Germinal center (tissue), 1 donor: Measurements from ENCODE around the gene TEX26.
"Not testable (repeated sequence)": the region's sequence is repeated elsewhere in the genome, so short reads cannot be mapped to it uniquely, and the experiment has no call there.

Experiments
- DNase-seq: peaks from one replicate; pipeline ENCODE4 v3.0.0; 2012; ENCODE audit warnings: mixed read lengths, low spot score

TEX26 gene

DNA sequence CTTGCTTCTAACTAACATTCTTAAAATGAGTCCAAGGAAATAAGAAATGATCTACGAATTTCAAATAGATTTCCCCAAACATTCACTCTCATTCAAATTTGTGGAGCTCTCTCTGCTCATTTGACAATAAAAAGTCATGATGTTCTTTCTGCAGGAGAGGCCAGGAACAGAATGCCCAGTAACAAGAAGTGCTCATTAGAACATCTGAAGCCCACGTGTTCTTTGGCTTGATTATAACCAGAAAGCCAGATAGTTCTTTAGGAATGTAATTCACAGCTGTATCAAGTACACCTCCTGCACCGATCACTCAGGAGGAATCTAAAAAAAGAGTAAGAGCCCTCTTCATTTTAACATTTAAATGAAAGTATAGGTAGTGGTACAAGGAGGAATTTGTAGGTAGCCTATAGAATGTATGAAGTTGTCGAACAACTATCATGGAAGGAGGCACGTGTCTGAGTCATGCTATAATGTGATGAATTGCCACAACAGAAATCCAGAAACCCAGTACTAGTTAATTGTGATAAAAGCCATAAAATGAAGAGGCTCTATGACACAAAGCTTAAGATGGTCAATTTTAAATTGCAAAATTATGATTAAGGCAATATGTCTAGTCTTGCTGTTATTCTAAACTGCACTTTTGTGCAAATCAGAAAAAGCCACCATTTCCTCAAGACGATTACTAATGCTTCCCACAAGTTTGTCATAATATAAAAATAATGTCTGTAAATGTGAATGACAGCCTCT, 13.6 kb upstream of the TEX26 start:
- no peak for DNase-seq

- no peak for DNase-seq
Observed at GRCh38 chr13:30920162-30920909, 12.1 kb upstream of the TEX26 start.

GRCh38 chr13:30923418-30923817, 9.0 kb upstream of the TEX26 start:
- DNase-seq: no peak

- DNase-seq: no peak
Observed at GRCh38 chr13:30924721-30925120, 7.7 kb upstream of the TEX26 start.

DNA sequence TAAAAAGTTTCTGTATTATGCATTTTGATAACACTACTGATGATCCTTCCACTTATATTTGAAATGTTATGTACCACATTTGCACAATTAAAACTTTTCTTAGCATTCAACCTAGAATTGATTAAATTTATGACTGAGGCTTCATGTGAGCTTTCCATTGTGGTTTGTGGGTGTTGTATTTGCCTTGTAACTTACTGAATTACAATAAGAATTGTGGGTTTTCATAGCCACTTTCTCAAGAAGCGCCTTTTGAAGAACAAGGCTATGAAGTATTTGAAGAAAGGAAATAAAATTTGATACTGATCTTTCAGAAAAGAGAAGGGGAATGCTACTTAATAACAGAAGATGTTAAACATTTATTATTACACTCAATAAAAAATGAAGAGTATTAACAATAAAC, 7.0 kb upstream of the TEX26 start:
- DNase-seq: no peak

GRCh38 chr13:30926781-30927180, 5.7 kb upstream of the TEX26 start:
- DNase-seq: no peak

- not testable (repeated sequence) for DNase-seq
Observed at GRCh38 chr13:30927188-30927587, 5.3 kb upstream of the TEX26 start.

- no peak for DNase-seq
Observed at GRCh38 chr13:30927595-30927994, 4.9 kb upstream of the TEX26 start.

GRCh38 chr13:30928978-30929377, 3.5 kb upstream of the TEX26 start:
- DNase-seq: no peak

DNA sequence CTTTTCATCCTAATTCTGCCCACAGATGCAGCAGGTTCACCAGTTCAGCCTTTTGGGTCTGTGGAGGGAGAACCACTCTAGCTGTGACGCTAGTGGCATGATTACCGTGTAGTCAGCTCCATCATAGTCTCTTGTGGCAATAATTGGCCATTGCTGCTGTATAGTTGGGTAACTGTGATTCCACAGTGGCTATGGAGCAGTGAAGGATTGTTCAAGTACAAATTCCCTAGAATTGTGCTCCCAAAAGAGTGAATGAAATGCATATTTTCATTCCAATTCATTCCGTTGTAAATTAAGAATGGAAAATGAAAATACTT, 856 bp downstream of the TEX26 start:
- DNase-seq: no peak

- no peak for DNase-seq
Observed at GRCh38 chr13:30934381-30934780, 1.9 kb downstream of the TEX26 start.

- DNase-seq: no peak
Observed at GRCh38 chr13:30934803-30935202, 2.3 kb downstream of the TEX26 start.

DNA sequence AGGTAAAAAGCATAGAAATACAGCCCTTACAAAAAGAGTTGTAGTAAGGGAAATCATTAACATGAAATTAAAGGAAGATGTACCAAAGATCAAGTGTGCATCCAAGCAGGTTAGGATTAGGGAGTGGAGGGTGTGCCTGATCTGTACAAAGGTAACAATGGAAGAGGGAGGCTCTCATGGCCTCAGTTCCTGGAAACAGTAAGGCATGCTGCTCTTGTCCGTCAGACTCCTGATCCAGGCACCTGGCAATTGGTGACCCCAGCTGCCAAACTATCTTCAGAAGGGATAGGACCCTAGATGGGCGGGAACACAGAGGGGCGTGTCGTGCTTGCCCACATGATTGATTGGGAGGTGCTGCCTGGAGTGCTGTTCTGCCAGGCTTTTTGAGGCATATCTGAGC, 4.5 kb downstream of the TEX26 start:
- DNase-seq: no peak

GRCh38 chr13:30943881-30944280, 11.4 kb downstream of the TEX26 start:
- no peak for DNase-seq

- DNase-seq: no peak
Observed at GRCh38 chr13:30957258-30957943, 24.9 kb downstream of the TEX26 start.

- no peak for DNase-seq
Observed at GRCh38 chr13:30959678-30960077, 27.2 kb downstream of the TEX26 start.

- DNase-seq: no peak
Observed at GRCh38 chr13:30963791-30964190, 31.3 kb downstream of the TEX26 start.

DNA sequence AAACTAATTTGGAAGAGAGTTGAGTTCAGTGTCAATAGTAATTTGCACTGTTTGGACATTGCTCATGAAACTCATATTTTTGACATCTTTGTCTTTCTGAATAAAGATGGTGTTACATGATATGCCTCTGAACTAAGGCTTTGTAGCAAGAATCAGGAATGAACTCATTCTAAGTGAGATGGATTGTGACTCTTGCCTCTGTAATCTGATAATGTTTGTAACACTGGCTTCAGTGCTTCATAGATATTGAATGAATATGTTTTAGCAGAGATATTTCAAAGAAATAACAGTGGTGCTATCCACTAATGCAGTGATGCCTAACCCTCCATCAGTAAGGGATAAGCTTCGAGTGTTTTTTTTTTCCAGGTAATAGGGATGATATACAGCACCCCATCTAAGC, 32.9 kb downstream of the TEX26 start:
- no peak for DNase-seq

DNA sequence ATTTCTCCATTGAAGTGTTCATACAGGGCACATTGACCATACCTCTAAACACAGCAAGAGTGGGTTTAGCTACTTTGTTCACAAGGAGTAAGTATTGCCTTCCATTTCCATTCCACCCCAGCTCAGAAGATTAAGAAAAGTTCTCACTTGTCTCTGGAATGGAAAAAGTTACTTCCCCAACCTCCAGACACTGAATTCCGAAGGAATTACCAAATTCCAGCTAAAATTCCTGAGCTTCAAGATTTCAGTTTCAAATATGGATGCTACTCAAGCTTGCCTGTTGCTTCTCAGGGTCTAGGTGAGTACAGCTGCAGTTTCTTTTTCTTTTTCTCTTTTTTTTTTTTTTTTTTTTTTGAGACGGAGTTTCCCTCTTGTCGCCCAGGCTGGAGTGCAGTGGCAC, 33.6 kb downstream of the TEX26 start:
- DNase-seq: no peak

DNA sequence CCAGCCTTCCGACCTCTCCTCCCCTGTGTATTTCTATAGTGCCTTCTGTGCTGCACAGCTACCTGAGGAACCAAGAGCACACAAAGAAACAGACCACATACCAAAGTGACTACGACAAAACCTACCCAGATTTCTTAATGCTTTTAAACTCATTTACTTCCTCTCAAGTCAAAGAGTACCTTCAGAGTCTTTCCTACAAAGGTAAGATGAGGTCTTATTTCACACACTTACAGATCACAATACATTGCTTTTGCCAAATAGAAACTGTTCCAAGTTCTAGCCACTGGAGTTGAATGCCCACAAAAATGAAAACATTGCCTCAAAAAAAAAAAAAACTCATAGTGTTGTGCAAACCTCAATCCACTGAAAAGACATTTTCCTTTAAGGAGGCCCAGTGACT, 36.4 kb downstream of the TEX26 start:
- DNase-seq: no peak

- no peak for DNase-seq
Observed at GRCh38 chr13:30971575-30971974, 39.1 kb downstream of the TEX26 start.

DNA sequence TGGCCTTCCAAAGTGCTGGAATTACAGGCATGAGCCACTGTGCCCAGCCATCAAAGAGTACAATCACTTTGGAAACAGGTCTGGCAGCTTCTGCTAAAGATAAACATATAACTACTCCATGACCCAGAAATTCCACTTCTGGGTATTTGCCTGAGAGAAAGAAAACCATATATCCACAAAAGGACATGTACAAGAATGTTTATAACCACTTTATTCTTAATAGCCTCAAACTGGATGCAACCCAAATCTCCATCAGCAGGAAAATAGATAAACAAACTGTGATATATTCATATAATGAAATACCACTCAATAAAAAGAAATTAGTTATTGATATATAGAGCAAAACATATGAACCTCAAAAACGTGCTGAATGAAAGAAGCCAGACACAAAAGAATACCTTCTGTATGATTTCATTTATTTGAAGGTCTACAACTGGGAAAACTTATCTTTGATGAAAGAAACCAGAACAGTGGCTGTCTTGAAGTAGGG, 40.5 kb downstream of the TEX26 start:
- no peak for DNase-seq

- DNase-seq: no peak
Observed at GRCh38 chr13:30974350-30974749, 41.9 kb downstream of the TEX26 start.
